ENCODE results near the gene FHOD1. TPM values are rescaled to one million over a fixed set of nuclear protein-coding genes. Genes with fewer than 3 reads are reported as not detected.

Gene FHOD1
- total and polyA plus RNA-seq, 9 of the 15 experiments (the other 6 are each of a cell fraction or from before 2014, with no cell fraction given), result 18.7 to 126 (median 32.3) TPM

- Histone ChIP-seq H3K27me3 (ENCODE audit: control insufficient read depth in 2 of 2, insufficient read depth in 2 of 2, low read length in 2 of 2) (no peaks in the 10 kb centered on the region), H3K36me3 (ENCODE audit: control insufficient read depth, insufficient read depth, low read length) (no peaks in the 10 kb centered on the region), H3K9me1 (ENCODE audit: control insufficient read depth, insufficient read depth, low read length) (no peaks in the 10 kb centered on the region), H3K9ac (ENCODE audit: insufficient read depth in 1 of 2, low read depth in 2 of 2, low read length in 2 of 2) (no peak overlapping the region), H3K4me1 (replicated peaks in 1 of 2; ENCODE audit: control insufficient read depth in 2 of 2, insufficient read depth in 2 of 2, low read length in 2 of 2) (peaks cover 13 to 20% of the 10 kb centered on the region in 2 experiments; a peak in 4 of 5 replicates), H3K79me2 (ENCODE audit: control insufficient read depth, insufficient read depth, low read length) (no peaks in the 10 kb centered on the region), H3K4me2 (ENCODE audit: insufficient read depth, low read length) (no peak overlapping the region), H3K4me3 (no peak overlapping the region), H4K20me1 (replicated peaks; ENCODE audit: control insufficient read depth, insufficient read depth, low read length) (no peaks in the 10 kb centered on the region), H3K9me3 (replicated peaks; ENCODE audit: control insufficient read depth, insufficient read depth, low read depth, low read length) (no peaks in the 10 kb centered on the region), H3K27ac (ENCODE audit: extremely low read depth, low read depth, low read length) (no peak overlapping the region), H2AFZ (ENCODE audit: low read depth, low read length) (no peak overlapping the region)
- CTCF ChIA-PET (ENCODE audit: low intra/inter-chr PET ratio), result interaction anchor here (0.5 kb wide), 1 partner anchor 195 kb away, joined by 3 read pairs; no protein-coding TSS in a partner anchor
- no peak for FAIRE-seq
- BruUV-seq (replicated peaks), result no TSS peak
- intact Hi-C loops (cut with micrococcal nuclease) (no loop called here), in situ Hi-C loops (cut with MboI) (no loop called here)
- POLR2A ChIA-PET, result interaction anchor here (1.1 kb wide), 1 partner anchor 8 kb away, joined by 3 read pairs; no protein-coding TSS in a partner anchor
- DNase-seq (ENCODE audit: extremely low read depth in 1 of 4, low spot score in 3 of 4), result no peak
- no peak for ATAC-seq
- 79% methylated on average over 9 of the region's 11 CpGs for WGBS (ENCODE audit: insufficient coverage, low coverage, missing lambda C conversion rate)
- no peak for TF ChIP-seq MXD1 (CRISPR knock-in tag; IDR thresholded peaks at IDR 0.05; ENCODE audit: borderline replicate concordance, poor library complexity, severe bottlenecking)
- TF ChIP-seq ILF3 (IDR thresholded peaks at IDR 0.05; ENCODE audit: borderline replicate concordance), result no peak
- TF ChIP-seq ZBTB33 (CRISPR knock-in tag; IDR thresholded peaks at IDR 0.05), result no peak
- TF ChIP-seq KDM4B (IDR thresholded peaks at IDR 0.05; ENCODE audit: borderline replicate concordance in 2 of 2, low read depth in 1 of 2), result no peak
- no peak for TF ChIP-seq E4F1 (CRISPR knock-in tag; IDR thresholded peaks at IDR 0.05; ENCODE audit: borderline replicate concordance)
- no peak for TF ChIP-seq MITF (IDR thresholded peaks at IDR 0.05)
- TF ChIP-seq HDAC1 (IDR thresholded peaks at IDR 0.05), result no peak
- no peak for TF ChIP-seq ZNF77 (CRISPR knock-in tag; IDR thresholded peaks at IDR 0.05)
- TF ChIP-seq SP1 (CRISPR knock-in tag; IDR thresholded peaks at IDR 0.05), result no peak
- TF ChIP-seq MEF2A (IDR thresholded peaks at IDR 0.05; ENCODE audit: control insufficient read depth, low read depth, low read length), result no peak
- no peak for TF ChIP-seq ZNF140 (CRISPR knock-in tag; IDR thresholded peaks at IDR 0.05)
- no peak for TF ChIP-seq DEAF1 (CRISPR knock-in tag; IDR thresholded peaks at IDR 0.05)
- TF ChIP-seq HNRNPH1 (optimal IDR thresholded peaks at IDR 0.05; ENCODE audit: low read depth, low read length), result no peak
These were observed 9.5 kb upstream of the FHOD1 start for GRCh38 chr16:67256701-67257230.

Measured in K562 (cell line).